Measurements from ENCODE around the gene HEPHL1. TPM values are rescaled to one million over a fixed set of nuclear protein-coding genes. Genes with fewer than 3 reads are reported as not detected.
A peak's percentile ranks its signal among the peaks of the same experiment; 100 is the strongest.

Gene HEPHL1
- total RNA-seq, 1 donor from 2014 or later = not detected

DNA sequence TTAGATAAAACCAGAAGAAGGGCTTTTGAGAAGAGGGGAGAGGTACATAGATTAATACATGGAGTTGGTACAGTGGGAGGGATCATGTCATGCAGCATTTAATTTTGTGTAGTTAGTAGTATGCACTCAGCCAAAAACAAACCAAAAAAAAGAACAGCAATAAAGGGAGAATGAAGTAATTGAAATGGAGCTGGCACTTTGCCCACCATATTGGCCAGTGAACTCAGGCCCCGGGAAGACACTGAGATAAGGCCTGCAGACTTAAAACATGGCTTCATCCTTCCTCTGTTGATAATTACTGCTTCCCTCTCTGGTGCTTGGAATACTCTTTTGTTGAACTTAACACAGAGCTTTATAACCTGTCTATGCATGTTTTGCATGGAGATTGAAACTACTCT is 110.6 kb downstream of the HEPHL1 start:
- H3K4me3 Mint-ChIP-seq = no peak overlapping the region
- no peak for DNase-seq
- peaks cover 9% of the 10 kb centered on the region for H3K36me3 Mint-ChIP-seq (ENCODE audit: low read depth)
- peaks cover 45% of the 10 kb centered on the region for H3K4me1 Mint-ChIP-seq
- H3K27ac Mint-ChIP-seq = no peak overlapping the region
- H3K9me3 Mint-ChIP-seq = peaks cover 2% of the 10 kb centered on the region
- no peaks in the 10 kb centered on the region for H3K27me3 Mint-ChIP-seq
- intact Hi-C loops (cut with micrococcal nuclease) = loop anchor here (10.0 kb wide), 3 partner anchors 467 to 937 kb away; partner anchors contain the start of genes CEP295 and SLC36A4

DNA sequence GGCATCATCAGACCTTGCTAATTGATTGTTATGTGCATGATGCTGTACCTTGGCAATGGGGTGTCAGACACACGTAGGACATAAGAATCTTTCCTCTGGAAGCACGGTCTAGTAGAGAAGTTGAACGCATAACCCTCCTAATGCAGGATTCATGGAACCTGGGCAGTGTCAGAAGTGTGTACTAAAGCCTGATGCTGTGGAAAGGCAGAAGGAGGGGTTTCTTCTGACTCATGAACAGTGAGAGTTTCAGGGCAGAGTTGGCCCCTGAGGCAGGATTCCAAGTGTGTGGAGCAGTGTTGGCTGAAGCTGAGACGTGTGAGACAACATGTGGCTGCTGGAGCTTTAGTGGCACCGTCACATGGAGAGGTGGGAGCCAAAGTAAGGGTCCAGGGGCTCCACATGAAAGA is 111.0 kb downstream of the HEPHL1 start:
- H3K27ac Mint-ChIP-seq = no peak overlapping the region
- H3K36me3 Mint-ChIP-seq (ENCODE audit: low read depth) = peaks cover 12% of the 10 kb centered on the region
- DNase-seq = no peak
- H3K4me3 Mint-ChIP-seq = no peak overlapping the region
- peaks cover 4% of the 10 kb centered on the region for H3K9me3 Mint-ChIP-seq
- H3K27me3 Mint-ChIP-seq = no peaks in the 10 kb centered on the region
- H3K4me1 Mint-ChIP-seq = peaks cover 47% of the 10 kb centered on the region
- intact Hi-C loops (cut with micrococcal nuclease) = loop anchor here (10.0 kb wide), 3 partner anchors 467 to 937 kb away; partner anchors contain the start of genes CEP295 and SLC36A4

DNA sequence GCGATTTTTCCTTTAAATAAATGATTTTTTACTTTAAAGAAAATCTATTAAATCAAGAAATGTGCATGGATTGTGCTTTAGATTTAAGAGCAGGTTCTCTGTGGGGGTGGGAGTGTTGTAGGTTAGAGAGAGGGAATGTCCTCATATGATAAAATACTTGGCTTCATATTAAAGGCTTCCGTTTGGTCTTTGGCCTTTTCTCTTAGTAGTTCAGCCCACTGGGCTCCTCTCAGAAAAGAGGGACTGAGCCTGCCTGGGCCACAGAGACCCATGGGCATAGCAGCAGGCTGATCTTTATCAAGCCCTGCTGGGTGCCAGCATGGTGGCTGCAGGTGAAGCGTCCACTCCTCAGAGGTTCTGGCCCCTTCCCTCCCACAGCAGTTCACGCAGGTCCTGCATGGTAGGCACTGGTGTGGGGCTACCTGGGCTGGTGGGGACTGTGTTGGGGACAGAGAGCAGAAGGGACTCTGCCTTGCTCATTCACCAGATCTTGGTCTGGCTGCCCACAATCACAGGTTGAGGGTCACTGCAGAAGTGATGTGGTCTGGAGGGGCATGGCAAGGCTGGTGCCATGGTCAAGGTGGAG is 111.8 kb downstream of the HEPHL1 start:
- no peak for DNase-seq
- intact Hi-C loops (cut with micrococcal nuclease) = loop anchor here (10.0 kb wide), 3 partner anchors 468 to 938 kb away; partner anchors contain the start of genes CEP295 and SLC36A4
- Mint-ChIP-seq H3K36me3 (ENCODE audit: low read depth) (peaks cover 14% of the 10 kb centered on the region), H3K9me3 (peaks cover 4% of the 10 kb centered on the region), H3K27ac (no peak overlapping the region), H3K27me3 (no peaks in the 10 kb centered on the region), H3K4me1 (peaks cover 43% of the 10 kb centered on the region), H3K4me3 (no peak overlapping the region)

DNA sequence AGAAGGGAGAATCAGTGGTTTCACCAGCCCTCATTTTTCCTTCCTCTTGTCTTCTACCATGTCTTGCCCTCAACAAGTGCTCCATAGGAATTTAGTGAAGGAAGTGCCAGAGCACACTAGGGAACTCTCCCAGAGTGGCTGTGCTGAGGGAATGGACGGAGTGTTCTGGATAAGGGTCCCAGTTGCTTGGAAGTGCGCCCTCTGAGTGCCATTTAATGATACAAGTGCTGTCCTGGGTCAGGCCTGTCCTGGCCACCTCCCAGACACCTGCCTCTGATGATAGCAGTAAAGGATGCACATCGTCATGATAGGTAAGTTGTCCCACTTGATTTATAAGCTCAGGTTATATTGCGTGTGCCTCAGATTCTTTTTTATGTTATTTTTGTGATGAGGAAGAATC is 112.6 kb downstream of the HEPHL1 start:
- intact Hi-C loops (cut with micrococcal nuclease) = loop anchor here (2.0 to 10.0 kb wide), 4 partner anchors 349 to 939 kb away; partner anchors contain the start of genes CEP295, MED17 and SLC36A4
- Mint-ChIP-seq H3K27ac (peak overlapping the region; percentile 23), H3K36me3 (ENCODE audit: low read depth) (peaks cover 14% of the 10 kb centered on the region), H3K27me3 (no peaks in the 10 kb centered on the region), H3K9me3 (peaks cover 4% of the 10 kb centered on the region), H3K4me1 (peaks cover 37% of the 10 kb centered on the region), H3K4me3 (peak overlapping the region; percentile 9)
- no peak for DNase-seq

DNA sequence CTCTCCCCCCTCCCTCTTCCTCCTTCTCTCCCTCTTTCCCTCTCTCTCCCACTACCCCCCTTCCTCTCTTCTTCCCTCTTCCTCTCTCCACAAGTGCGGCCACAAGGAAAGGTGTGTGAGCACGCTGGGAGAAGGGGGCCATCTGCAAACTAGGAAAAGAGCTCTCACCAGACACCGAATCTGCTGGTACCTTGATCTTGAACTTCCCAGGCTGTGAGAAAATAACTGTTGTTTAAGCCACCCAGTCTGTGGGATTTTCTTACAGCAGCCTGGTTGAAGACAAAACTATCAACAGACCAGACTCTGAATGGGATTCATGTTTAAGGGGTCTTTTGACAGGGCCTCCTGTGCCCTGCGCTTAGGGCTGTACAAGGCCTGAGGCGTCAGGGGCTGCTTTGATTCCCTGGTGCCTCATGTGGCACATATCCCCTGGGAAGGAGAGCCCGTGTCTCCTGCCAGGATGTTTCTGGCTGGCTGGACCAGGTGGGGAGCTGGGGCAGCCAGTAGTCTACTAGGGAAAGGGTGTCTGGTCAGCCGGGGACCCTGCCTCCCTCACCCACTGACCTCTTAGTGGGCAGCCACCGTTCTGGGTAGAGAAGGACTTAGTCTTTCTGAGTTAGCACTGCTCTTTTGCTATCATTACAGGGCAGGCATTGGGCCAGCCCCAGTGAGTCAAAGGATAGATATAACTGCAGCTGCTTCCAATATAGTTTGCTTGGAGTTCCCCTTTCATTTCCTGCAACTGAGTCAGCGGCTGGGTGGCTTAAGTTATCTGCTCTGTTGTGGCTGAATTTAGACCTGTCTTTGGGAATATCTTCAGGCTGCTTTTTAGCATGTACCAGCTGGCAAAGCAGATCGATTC is 113.7 kb downstream of the HEPHL1 start:
- H3K27ac Mint-ChIP-seq = peak overlapping the region; percentile 81
- H3K9me3 Mint-ChIP-seq = peaks cover 4% of the 10 kb centered on the region
- H3K4me3 Mint-ChIP-seq = peak overlapping the region; percentile 42
- H3K27me3 Mint-ChIP-seq = no peaks in the 10 kb centered on the region
- DNase-seq = peak; percentile 67
- peaks cover 14% of the 10 kb centered on the region for H3K36me3 Mint-ChIP-seq (ENCODE audit: low read depth)
- peaks cover 42% of the 10 kb centered on the region for H3K4me1 Mint-ChIP-seq
- intact Hi-C loops (cut with micrococcal nuclease) = loop anchor here (1.0 to 10.0 kb wide), 5 partner anchors 12 to 940 kb away; partner anchors contain the start of genes CEP295, MED17 and SLC36A4

DNA sequence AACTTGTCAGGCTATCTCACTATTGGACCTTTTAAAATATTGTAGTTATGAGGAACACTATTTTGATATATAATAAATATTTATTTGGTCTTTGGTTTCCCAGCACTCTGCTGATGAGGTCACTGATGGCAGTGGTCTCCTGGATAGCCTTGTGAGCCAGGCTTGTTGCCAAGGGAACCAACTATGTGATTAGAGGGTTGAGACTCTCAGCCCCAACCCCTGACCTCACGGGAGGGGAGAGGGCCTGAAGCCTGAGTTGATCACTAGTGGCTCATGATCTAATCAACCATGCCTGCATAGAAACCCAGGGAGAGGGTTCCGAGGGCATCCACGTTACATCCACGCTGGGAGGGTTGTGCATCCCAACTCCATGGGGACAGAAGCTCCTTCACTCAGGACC is 118.3 kb downstream of the HEPHL1 start:
- H3K27me3 Mint-ChIP-seq = no peaks in the 10 kb centered on the region
- no peak for DNase-seq
- no peak overlapping the region for H3K4me3 Mint-ChIP-seq
- peaks cover 53% of the 10 kb centered on the region for H3K4me1 Mint-ChIP-seq
- H3K36me3 Mint-ChIP-seq (ENCODE audit: low read depth) = peaks cover 14% of the 10 kb centered on the region
- H3K9me3 Mint-ChIP-seq = peaks cover 4% of the 10 kb centered on the region
- no peak overlapping the region for H3K27ac Mint-ChIP-seq
- intact Hi-C loops (cut with micrococcal nuclease) = loop anchor here (10.0 kb wide), 3 partner anchors 475 to 945 kb away; partner anchors contain the start of genes CEP295 and SLC36A4

DNA sequence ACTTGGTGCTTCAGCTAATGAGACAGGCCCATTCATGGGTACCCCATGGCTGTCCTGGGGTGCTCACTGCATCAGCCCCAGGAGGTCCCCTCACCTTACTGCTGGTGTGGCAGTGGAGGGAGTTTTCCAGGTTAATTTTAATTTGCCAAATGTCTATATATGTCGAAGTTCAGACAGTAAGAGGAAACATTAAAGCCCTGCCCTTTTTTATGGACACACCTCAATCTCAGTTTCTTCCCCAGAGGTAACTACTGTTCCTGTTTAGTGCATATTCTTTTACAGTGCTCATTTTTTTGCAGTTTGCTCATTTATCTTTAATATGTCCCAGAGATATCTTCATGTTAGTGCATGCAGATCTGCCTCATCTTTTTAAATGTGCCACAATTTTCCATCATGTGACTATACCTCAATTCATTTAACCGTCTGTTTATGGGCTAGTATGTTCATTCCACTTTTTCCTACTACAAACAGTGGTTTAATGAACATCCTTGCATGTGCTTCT is 119.1 kb downstream of the HEPHL1 start:
- intact Hi-C loops (cut with micrococcal nuclease) = no loop called here
- no peak for DNase-seq
- Mint-ChIP-seq H3K4me3 (no peak overlapping the region), H3K27ac (no peak overlapping the region), H3K9me3 (peaks cover 4% of the 10 kb centered on the region), H3K4me1 (peaks cover 52% of the 10 kb centered on the region), H3K27me3 (no peaks in the 10 kb centered on the region), H3K36me3 (ENCODE audit: low read depth) (peaks cover 13% of the 10 kb centered on the region)

DNA sequence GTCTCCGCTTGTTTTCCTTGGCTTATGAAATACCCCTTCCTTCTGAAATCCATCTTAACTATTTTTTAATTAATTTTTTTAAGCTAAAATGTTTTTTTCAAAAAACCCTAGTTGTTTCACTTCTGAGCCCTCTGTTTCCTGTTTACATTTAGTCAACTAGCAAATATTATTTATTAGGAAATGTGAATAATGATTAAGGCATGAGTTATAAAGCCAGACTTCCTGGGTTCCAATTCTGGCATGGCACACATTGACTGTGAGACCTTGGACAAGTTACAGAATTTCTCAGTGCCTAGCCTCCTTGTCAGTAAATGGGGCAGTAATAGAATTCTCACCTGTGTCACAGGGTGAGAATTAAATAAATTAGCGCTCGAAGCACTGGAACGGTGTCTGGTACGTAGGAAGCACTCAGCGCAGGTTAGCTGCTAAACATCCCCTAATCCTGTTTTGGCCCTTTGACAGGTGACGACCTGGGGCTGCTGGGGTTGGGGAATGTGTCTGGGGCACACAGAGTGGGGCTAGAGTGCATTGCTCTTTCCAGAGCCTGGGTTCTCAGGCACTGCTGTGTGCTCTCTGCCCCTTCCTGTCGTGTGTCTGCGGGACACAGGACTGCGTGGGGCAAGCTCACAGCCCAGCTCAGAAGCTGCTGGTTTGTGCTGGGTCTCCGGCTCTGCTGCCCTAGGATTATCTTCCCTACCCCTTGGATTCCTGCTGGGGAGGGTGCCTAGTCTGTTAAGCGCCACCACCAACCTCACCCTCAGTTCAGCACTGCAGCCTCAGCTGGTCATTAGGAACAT is 120.6 kb downstream of the HEPHL1 start:
- peaks cover 53% of the 10 kb centered on the region for H3K4me1 Mint-ChIP-seq

DNA sequence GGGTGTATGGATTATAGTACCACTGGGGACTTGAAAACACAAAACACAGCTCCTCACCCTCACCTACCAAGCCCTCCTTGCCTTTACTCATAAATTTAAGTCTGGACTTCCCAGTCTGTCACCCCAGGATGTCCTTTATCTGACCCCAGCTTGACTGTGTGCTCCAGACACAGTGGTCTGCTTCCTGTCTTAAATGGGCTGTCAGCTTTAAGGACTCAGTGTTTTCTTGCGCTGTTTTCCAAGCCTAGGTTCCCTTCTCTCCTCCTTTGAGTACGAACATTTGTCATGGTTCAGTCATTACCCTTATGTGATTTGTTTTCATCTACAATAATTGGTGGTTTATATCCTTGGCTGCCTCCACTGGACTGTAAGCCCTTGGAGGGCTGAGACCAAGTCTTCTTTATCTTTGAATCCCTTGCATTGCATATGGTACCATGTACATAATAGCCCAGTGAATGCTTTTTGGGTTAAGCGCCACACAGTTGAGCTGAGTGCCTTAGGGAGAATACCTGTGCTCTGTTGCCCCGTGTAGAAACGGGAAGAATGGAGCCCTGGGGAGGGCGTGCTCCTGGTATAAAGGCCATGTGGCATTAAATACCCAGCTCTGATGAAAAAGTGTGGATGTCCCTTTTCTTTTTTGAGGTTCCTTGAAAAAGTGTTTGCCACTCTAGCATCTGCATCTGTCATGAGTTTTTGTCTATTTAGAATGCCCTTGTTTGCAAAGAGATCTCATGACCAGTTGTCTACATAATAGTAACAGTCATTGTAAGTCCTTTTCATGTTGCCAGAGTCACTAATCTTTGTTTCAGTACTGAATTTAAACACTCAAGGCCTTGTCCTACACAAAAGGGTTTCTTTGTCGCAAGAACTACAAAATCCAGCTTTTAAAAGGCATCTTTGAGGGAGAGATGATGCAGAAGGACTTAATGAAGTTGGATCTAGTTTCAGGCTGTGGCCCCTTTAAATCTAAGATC is 121.4 kb downstream of the HEPHL1 start:
- peaks cover 5% of the 10 kb centered on the region for H3K36me3 Mint-ChIP-seq (ENCODE audit: low read depth)
- no peaks in the 10 kb centered on the region for H3K9me3 Mint-ChIP-seq
- peaks cover 55% of the 10 kb centered on the region for H3K4me1 Mint-ChIP-seq
- H3K27ac Mint-ChIP-seq = no peak overlapping the region
- no peak for DNase-seq
- no peaks in the 10 kb centered on the region for H3K27me3 Mint-ChIP-seq
- intact Hi-C loops (cut with micrococcal nuclease) = no loop called here
- H3K4me3 Mint-ChIP-seq = no peak overlapping the region

More for the DNA sequence above, 120.6 kb downstream of the HEPHL1 start:
- intact Hi-C loops (cut with micrococcal nuclease) = no loop called here
- Mint-ChIP-seq H3K4me3 (no peak overlapping the region), H3K27me3 (no peaks in the 10 kb centered on the region), H3K36me3 (ENCODE audit: low read depth) (peaks cover 10% of the 10 kb centered on the region), H3K9me3 (peaks cover 2% of the 10 kb centered on the region), H3K27ac (no peak overlapping the region)
- no peak for DNase-seq

DNA sequence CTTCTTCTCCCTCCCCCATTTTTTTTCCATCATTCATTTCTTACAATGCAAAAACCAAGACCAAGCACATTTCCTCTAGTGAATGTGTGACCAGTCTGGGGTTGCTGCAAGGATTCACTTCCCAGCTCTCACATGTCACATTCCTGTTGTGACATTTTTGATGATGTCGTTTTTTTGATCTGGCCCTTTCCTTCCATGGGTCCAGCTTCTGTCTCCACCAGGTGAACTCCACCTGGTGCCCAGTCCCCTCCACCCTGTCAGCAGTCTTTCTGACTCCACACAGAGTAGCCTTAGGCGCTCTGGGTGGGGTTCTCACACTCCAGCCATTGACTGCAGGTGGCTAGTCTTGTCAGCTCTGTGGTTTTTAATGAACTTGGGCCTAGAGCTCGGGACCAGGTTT is 123.1 kb downstream of the HEPHL1 start:
- intact Hi-C loops (cut with micrococcal nuclease) = no loop called here
- H3K4me3 Mint-ChIP-seq = no peak overlapping the region
- no peaks in the 10 kb centered on the region for H3K27me3 Mint-ChIP-seq
- H3K4me1 Mint-ChIP-seq = peaks cover 66% of the 10 kb centered on the region
- peaks cover 5% of the 10 kb centered on the region for H3K36me3 Mint-ChIP-seq (ENCODE audit: low read depth)
- DNase-seq = no peak
- H3K27ac Mint-ChIP-seq = no peak overlapping the region
- H3K9me3 Mint-ChIP-seq = no peaks in the 10 kb centered on the region

DNA sequence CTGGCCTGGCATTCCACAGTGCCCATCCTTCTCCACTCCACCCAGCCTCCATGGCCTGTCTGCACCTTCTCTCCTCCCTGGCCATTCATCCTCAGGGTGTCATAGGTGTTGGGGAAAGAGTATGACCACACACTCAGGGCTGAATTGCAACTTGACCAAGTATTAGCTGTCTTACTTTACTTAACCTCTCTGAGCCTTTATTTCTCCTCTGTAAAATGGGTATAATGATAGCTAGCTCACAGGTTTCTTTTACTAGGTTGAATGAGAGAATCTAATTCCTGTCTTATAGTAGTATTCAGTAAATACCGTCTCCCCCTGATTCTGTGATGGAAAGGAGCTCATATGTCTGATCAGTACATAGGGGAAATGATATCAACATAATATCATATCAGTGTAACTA is 123.5 kb downstream of the HEPHL1 start:
- Mint-ChIP-seq H3K4me1 (peaks cover 70% of the 10 kb centered on the region), H3K27ac (no peak overlapping the region), H3K27me3 (no peaks in the 10 kb centered on the region), H3K9me3 (no peaks in the 10 kb centered on the region), H3K36me3 (ENCODE audit: low read depth) (peaks cover 5% of the 10 kb centered on the region), H3K4me3 (no peak overlapping the region)
- intact Hi-C loops (cut with micrococcal nuclease) = loop anchor here (5.0 kb wide), 1 partner anchor 607 kb away; no protein-coding TSS in a partner anchor
- DNase-seq = no peak

DNA sequence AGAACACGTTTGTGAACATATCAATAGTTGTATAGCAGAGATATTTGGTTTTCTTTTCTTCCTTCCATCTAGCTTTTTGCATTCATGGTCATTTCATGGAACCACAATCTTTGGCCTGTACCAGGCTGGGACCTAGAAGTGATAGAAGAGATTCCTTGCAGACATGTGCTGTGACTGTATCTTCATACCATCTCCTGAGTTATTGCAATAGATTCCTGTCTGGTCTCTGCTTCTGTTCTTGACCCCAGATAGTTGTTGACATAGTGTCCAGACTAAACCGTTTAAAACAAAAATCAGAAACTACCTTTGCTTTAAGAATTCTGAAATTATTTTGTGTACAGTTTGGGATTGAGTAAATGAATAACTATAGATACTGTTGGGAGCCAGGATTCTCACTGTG is 124.3 kb downstream of the HEPHL1 start:
- no peak overlapping the region for H3K4me3 Mint-ChIP-seq
- H3K27me3 Mint-ChIP-seq = no peaks in the 10 kb centered on the region
- no peak overlapping the region for H3K27ac Mint-ChIP-seq
- DNase-seq = no peak
- peaks cover 6% of the 10 kb centered on the region for H3K36me3 Mint-ChIP-seq (ENCODE audit: low read depth)
- H3K9me3 Mint-ChIP-seq = no peaks in the 10 kb centered on the region
- H3K4me1 Mint-ChIP-seq = peaks cover 69% of the 10 kb centered on the region
- intact Hi-C loops (cut with micrococcal nuclease) = loop anchor here (5.0 kb wide), 1 partner anchor 608 kb away; no protein-coding TSS in a partner anchor
